ENCODE measurements around the gene DAAM2.

GRCh38 chr6:39950125-39950720 lies 158.0 kb downstream of the DAAM2 start:
- TF ChIP-seq CTCF (conservative IDR thresholded peaks at IDR 0.05 in 1 of 2, IDR thresholded peaks at IDR 0.05 in 1 of 2; ENCODE audit: low read depth in 1 of 2, low read length in 2 of 2) (no peak), EZH2 (IDR thresholded peaks at IDR 0.05; ENCODE audit: low read length, missing control alignments) (no peak)
